NCI-H748 treated with DMSO at 0.1 percent for 48 hours (cell line): ENCODE data around the gene CCDC6.
A peak's percentile ranks its signal among the peaks of the same experiment; 100 is the strongest.
"Not testable (repeated sequence)": the region's sequence is repeated elsewhere in the genome, so short reads cannot be mapped to it uniquely, and the experiment has no call there.

ENCODE experiments used
- DNase-seq: peaks from one replicate; lab custom pipeline; 2025; lab: John Stamatoyannopoulos, UW

CCDC6 gene

GRCh38 chr10:59880971-59881510 is 25.3 kb downstream of the CCDC6 start:
- no peak for DNase-seq

- no peak for DNase-seq
Observed at GRCh38 chr10:59880019-59880717, 26.2 kb downstream of the CCDC6 start.

GRCh38 chr10:59879363-59879913 is 26.9 kb downstream of the CCDC6 start:
- no peak for DNase-seq

GRCh38 chr10:59878915-59879314 is 27.4 kb downstream of the CCDC6 start:
- no peak for DNase-seq

GRCh38 chr10:59878289-59878688 is 28.1 kb downstream of the CCDC6 start:
- no peak for DNase-seq

- DNase-seq, result no peak
Observed at GRCh38 chr10:59877191-59877671, 29.1 kb downstream of the CCDC6 start.

GRCh38 chr10:59876695-59877094 is 29.7 kb downstream of the CCDC6 start:
- DNase-seq, result peak; percentile 15

GRCh38 chr10:59876208-59876607 is 30.1 kb downstream of the CCDC6 start:
- not testable (repeated sequence) for DNase-seq

GRCh38 chr10:59873896-59874295 is 32.5 kb downstream of the CCDC6 start:
- no peak for DNase-seq

- no peak for DNase-seq
Observed at GRCh38 chr10:59872892-59873463, 33.4 kb downstream of the CCDC6 start.

- no peak for DNase-seq
Observed at GRCh38 chr10:59870152-59870551, 36.2 kb downstream of the CCDC6 start.

GRCh38 chr10:59869594-59869940 is 36.8 kb downstream of the CCDC6 start:
- no peak for DNase-seq

GRCh38 chr10:59868696-59869593 is 37.4 kb downstream of the CCDC6 start:
- no peak for DNase-seq

- no peak for DNase-seq
Observed at GRCh38 chr10:59867590-59867989, 38.8 kb downstream of the CCDC6 start.

GRCh38 chr10:59865101-59865500 is 41.3 kb downstream of the CCDC6 start:
- DNase-seq, result peak; percentile 1

- DNase-seq, result no peak
Observed at GRCh38 chr10:59864141-59864962, 42.0 kb downstream of the CCDC6 start.

GRCh38 chr10:59859570-59859969 is 46.8 kb downstream of the CCDC6 start:
- no peak for DNase-seq

- DNase-seq, result no peak
Observed at GRCh38 chr10:59857921-59858320, 48.4 kb downstream of the CCDC6 start.

- DNase-seq, result no peak
Observed at GRCh38 chr10:59857049-59857448, 49.3 kb downstream of the CCDC6 start.

GRCh38 chr10:59856104-59856503 is 50.3 kb downstream of the CCDC6 start:
- no peak for DNase-seq

- DNase-seq, result no peak
Observed at GRCh38 chr10:59854571-59854970, 51.8 kb downstream of the CCDC6 start.
